Tracheal epithelial cell (primary cell): ENCODE measurements around the gene ASNSD1. TPM values are rescaled to one million over a fixed set of nuclear protein-coding genes. Genes with fewer than 3 reads are reported as not detected.

Source experiments
- total RNA-seq: library from RNA; depleted of rRNA; stranded (reverse); fragments of >200 nt; gene quantifications from 2 replicates; pipeline ENCODE4 v1.2.1, GENCODE V29; 2014

Gene ASNSD1
- 38.2 and 46.5 TPM in 2 replicates for total RNA-seq

GRCh38 chr2:189661148-189661956, at the start of gene ASNSD1:
ASNSD1 (plus strand) TSS chr2:189661459; CDS start chr2:189666133, 4,674 bp downstream.

GRCh38 chr2:189674374-189675112, 13.3 kb downstream of the ASNSD1 start, which contains the start of gene ANKAR:
ANKAR (plus strand) TSS chr2:189674670; CDS start chr2:189676491, 1,821 bp downstream.

Other genes starting within 250 kb of the ASNSD1 start
- 40.5 and 54.6 TPM in 2 replicates for gene WDR75, start 220.0 kb upstream of the ASNSD1 start, total RNA-seq
- gene SLC40A1, start 80.7 kb upstream of the ASNSD1 start, total RNA-seq, result 1.4 and 1.7 TPM in 2 replicates
- gene ANKAR, start 13.2 kb downstream of the ASNSD1 start, total RNA-seq, result 1.7 and 2.4 TPM in 2 replicates
- 6.5 and 17.1 TPM in 2 replicates for gene OSGEPL1, start 101.3 kb downstream of the ASNSD1 start, total RNA-seq
- gene ORMDL1, start 122.9 kb downstream of the ASNSD1 start, total RNA-seq, result 34.7 and 50.3 TPM in 2 replicates
- 17.6 and 19.6 TPM in 2 replicates for gene PMS1, start 123.0 kb downstream of the ASNSD1 start, total RNA-seq